Keratinocyte (primary cell): ENCODE measurements around the gene AK8. TPM values are rescaled to one million over a fixed set of nuclear protein-coding genes. Genes with fewer than 3 reads are reported as not detected.

Experiments
- DNase-seq: peaks from one replicate; pipeline ENCODE4 v3.0.0-alpha.2; 2011; ENCODE audit warnings: low read depth, missing footprints, low spot score
- FAIRE-seq: peaks from 2 replicates; lab custom pipeline; 2011; peaks lifted over from hg19 to GRCh38; lab: Jason Lieb, UNC
- H2AFZ ChIP-seq: 2 replicates; pipeline ENCODE4 v1.6.0; 2012; ENCODE audit warnings: low read length, control low read depth, inconsistent platforms; ENCODE audit not compliant: control insufficient read depth
- H3K27ac ChIP-seq: 2 replicates; pipeline ENCODE4 v1.5.1; 2011; ENCODE audit warnings: low read length; ENCODE audit not compliant: control insufficient read depth, insufficient read depth
- H3K27me3 ChIP-seq: 3 replicates; pipeline ENCODE4 v1.6.0; 2011; ENCODE audit warnings: low read length; ENCODE audit not compliant: control insufficient read depth, insufficient read depth; ENCODE audit errors: extremely low read depth
- H3K36me3 ChIP-seq, 2 experiments: 2 replicates in 1 of 2; 3 replicates in 1 of 2; pipeline ENCODE4 v1.5.1; 2011; ENCODE audit warnings: low read length in 2 of 2, mild to moderate bottlenecking in 1 of 2; ENCODE audit not compliant: control insufficient read depth in 2 of 2, insufficient read depth in 2 of 2; ENCODE audit errors: extremely low read depth in 1 of 2
- H3K4me1 ChIP-seq: 3 replicates; pipeline ENCODE4 v1.5.1; 2011; ENCODE audit warnings: low read length; ENCODE audit not compliant: control insufficient read depth, insufficient read depth; ENCODE audit errors: extremely low read depth
- H3K4me2 ChIP-seq: 3 replicates; pipeline ENCODE4 v1.6.0; 2011; ENCODE audit warnings: low read depth, low read length; ENCODE audit not compliant: control insufficient read depth, insufficient read depth; ENCODE audit errors: extremely low read depth
- H3K4me3 ChIP-seq, 3 experiments: fragments of 200-600 bp in 1 of 3; sonication (generic) in 1 of 3; 2 replicates in 2 of 3; 3 replicates in 1 of 3; pipeline ENCODE4 v1.5.1; 2011 to 2016; ENCODE audit warnings: low read length in 3 of 3, mild to moderate bottlenecking in 3 of 3, control low read depth in 2 of 3, inconsistent platforms in 1 of 3, low read depth in 1 of 3, mixed read lengths in 1 of 3, mixed run types in 1 of 3, moderate library complexity in 1 of 3; ENCODE audit not compliant: control insufficient read depth in 2 of 3, insufficient read depth in 2 of 3; ENCODE audit errors: extremely low read depth in 1 of 3
- H3K79me2 ChIP-seq: 2 replicates; pipeline ENCODE4 v1.6.0; 2012; ENCODE audit warnings: low read length; ENCODE audit not compliant: control insufficient read depth, insufficient read depth
- H3K9ac ChIP-seq: 3 replicates; pipeline ENCODE4 v1.6.0; 2011; ENCODE audit warnings: low read length; ENCODE audit not compliant: control insufficient read depth, insufficient read depth; ENCODE audit errors: extremely low read depth
- H3K9me1 ChIP-seq: 3 replicates; pipeline ENCODE4 v1.6.0; 2011; ENCODE audit warnings: low read length; ENCODE audit not compliant: control insufficient read depth, insufficient read depth; ENCODE audit errors: extremely low read depth
- H3K9me3 ChIP-seq: 2 replicates; pipeline ENCODE4 v1.5.1; 2012; ENCODE audit warnings: low read depth, low read length; ENCODE audit not compliant: control insufficient read depth
- H4K20me1 ChIP-seq: 3 replicates; pipeline ENCODE4 v1.6.0; 2011; ENCODE audit warnings: low read length; ENCODE audit not compliant: control insufficient read depth, insufficient read depth; ENCODE audit errors: extremely low read depth
- EZH2 ChIP-seq: IDR thresholded peaks from one replicate; pipeline ENCODE4 v1.6.1; 2012; ENCODE audit warnings: inconsistent platforms, mild to moderate bottlenecking, low read length, moderate library complexity
- dilution Hi-C: fragments of 300-500 bp; cut with MboI; formaldehyde crosslinking; loops from one replicate; pipeline ENCODE4 v1.7.0; 2020; ENCODE audit warnings: low sequenced_read_pairs; ENCODE audit not compliant: extremely low pct_ligation_motif_present
- polyA plus RNA-seq, 5 experiments: library from polyadenylated mRNA; depleted of rRNA in 3 of 5; stranded (reverse) in 3 of 5; stranded (forward) in 1 of 5; unstranded in 1 of 5; fragments of >200 nt; gene quantifications; 1 replicate in 1 of 5; 2 replicates in 3 of 5; 3 replicates in 1 of 5; pipeline versions ENCODE4 v1.2.1 to v1.2.3, GENCODE V29; 2011 to 2012; ENCODE audit warnings: missing spikeins in 2 of 5, low read depth in 1 of 5, low replicate concordance in 1 of 5
- TF ChIP-seq, protein P1 (sequence below), 3 experiments: IDR thresholded peaks in 1 of 3; conservative IDR thresholded peaks in 1 of 3; optimal IDR thresholded peaks in 1 of 3; 2 replicates in 2 of 3; 3 replicates in 1 of 3; pipeline versions ENCODE3 to v1.5.1; 2011; ENCODE audit warnings: low read length in 3 of 3, mild to moderate bottlenecking in 3 of 3, moderate library complexity in 2 of 3, control low read depth in 1 of 3, inconsistent platforms in 1 of 3; ENCODE audit not compliant: insufficient read depth in 2 of 3; ENCODE audit errors: extremely low read depth in 1 of 3

AK8 gene
- polyA plus RNA-seq, 1 donor (not counting 4 experiments of a cell fraction or from before 2014, with no cell fraction given): 0.24 TPM

DNA sequence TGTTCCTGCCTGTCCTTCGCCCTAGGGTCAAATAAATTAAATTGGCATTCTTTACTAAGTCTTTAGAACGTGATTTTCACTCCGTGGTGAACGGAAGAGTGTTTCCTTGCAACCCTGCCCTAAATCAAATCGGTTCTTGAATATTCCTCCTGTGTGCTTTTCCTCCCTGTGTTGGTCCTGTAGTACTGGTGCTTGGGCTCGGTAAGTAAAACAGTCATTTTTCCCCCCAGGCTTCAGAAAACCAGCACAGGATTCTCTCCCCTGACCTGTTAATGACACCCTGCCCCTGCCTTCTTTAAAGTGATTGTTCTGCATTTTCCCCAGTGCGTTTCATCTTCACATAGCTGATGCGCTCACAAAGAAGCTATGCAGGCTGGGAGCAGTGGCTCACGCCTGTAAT is 96.0 kb downstream of the AK8 start:
- TF ChIP-seq EZH2: no peak
- TF ChIP-seq, protein P1, sequence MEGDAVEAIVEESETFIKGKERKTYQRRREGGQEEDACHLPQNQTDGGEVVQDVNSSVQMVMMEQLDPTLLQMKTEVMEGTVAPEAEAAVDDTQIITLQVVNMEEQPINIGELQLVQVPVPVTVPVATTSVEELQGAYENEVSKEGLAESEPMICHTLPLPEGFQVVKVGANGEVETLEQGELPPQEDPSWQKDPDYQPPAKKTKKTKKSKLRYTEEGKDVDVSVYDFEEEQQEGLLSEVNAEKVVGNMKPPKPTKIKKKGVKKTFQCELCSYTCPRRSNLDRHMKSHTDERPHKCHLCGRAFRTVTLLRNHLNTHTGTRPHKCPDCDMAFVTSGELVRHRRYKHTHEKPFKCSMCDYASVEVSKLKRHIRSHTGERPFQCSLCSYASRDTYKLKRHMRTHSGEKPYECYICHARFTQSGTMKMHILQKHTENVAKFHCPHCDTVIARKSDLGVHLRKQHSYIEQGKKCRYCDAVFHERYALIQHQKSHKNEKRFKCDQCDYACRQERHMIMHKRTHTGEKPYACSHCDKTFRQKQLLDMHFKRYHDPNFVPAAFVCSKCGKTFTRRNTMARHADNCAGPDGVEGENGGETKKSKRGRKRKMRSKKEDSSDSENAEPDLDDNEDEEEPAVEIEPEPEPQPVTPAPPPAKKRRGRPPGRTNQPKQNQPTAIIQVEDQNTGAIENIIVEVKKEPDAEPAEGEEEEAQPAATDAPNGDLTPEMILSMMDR (optimal IDR thresholded peaks at IDR 0.05 in 1 of 3, IDR thresholded peaks at IDR 0.05 in 1 of 3, conservative IDR thresholded peaks at IDR 0.05 in 1 of 3; ENCODE audit: extremely low read depth in 1 of 3, insufficient read depth in 2 of 3, low read length in 3 of 3): no peak
- Histone ChIP-seq H4K20me1 (no peaks in the 10 kb centered on the region), H3K9ac (no peak overlapping the region), H3K4me2 (no peak overlapping the region), H3K36me3 (no peaks in the 10 kb centered on the region), H3K9me3 (no peaks in the 10 kb centered on the region), H2AFZ (no peak overlapping the region), H3K79me2 (no peaks in the 10 kb centered on the region), H3K9me1 (no peaks in the 10 kb centered on the region), H3K27ac (no peak overlapping the region), H3K27me3 (peaks cover 9% of the 10 kb centered on the region), H3K4me1 (no peaks in the 10 kb centered on the region), H3K4me3 (no peak overlapping the region)
- FAIRE-seq: no peak
- DNase-seq: no peak
- dilution Hi-C loops: no loop called here

DNA sequence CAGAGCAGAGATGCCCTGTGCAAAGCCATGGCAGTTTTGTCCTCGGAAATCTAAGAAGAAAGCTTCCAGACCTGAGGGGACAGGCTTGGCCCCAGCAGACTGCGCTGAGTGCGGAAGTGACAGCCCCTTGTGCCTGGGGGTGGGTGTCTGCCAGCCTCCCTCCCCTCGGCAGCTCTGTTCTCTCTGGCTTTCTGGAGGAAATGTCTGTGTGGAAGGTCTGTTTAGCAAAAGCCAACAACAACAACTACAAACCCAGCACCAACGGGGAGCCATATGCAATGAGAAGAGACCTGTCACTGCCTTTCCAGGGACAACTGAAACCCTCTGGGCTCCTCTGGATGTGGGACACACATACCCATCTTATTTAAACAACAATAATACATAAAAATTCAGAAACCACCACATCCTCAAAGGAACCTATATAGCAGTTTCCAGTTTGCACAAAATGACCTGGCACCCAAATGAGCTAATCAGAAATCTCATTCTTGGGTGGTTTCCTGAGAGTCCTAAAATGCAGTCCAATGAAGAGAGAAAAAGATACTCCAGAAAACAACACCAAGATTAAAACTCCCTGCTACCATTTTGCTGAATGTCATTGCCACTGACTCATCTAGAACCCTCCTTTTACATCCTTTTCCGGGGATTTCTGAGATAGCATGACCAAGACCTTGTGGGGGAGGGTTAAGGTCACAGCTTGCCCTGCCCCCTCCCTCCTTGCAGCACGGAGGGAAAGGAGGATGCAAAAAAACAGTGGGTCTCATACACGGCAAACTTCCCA is 97.7 kb downstream of the AK8 start:
- H3K9me1 ChIP-seq: no peaks in the 10 kb centered on the region
- H3K9ac ChIP-seq: no peak overlapping the region
- H3K4me3 ChIP-seq: no peak overlapping the region
- TF ChIP-seq, protein P1 (optimal IDR thresholded peaks at IDR 0.05 in 1 of 3, IDR thresholded peaks at IDR 0.05 in 1 of 3, conservative IDR thresholded peaks at IDR 0.05 in 1 of 3; ENCODE audit: extremely low read depth in 1 of 3, insufficient read depth in 2 of 3, low read length in 3 of 3): no peak
- TF ChIP-seq EZH2: no peak
- peaks cover 9% of the 10 kb centered on the region for H3K27me3 ChIP-seq
- no peak overlapping the region for H3K27ac ChIP-seq
- no peak overlapping the region for H2AFZ ChIP-seq
- dilution Hi-C loops: no loop called here
- no peaks in the 10 kb centered on the region for H3K4me1 ChIP-seq
- no peak overlapping the region for H3K4me2 ChIP-seq
- H4K20me1 ChIP-seq: no peaks in the 10 kb centered on the region
- no peaks in the 10 kb centered on the region for H3K36me3 ChIP-seq
- FAIRE-seq (no peak), DNase-seq (no peak)
- H3K79me2 ChIP-seq: no peaks in the 10 kb centered on the region
- H3K9me3 ChIP-seq: no peaks in the 10 kb centered on the region
